GM19240 (cell line): ENCODE results near the gene DKK2.

Experiments used
- DNase-seq: peaks from one replicate; pipeline ENCODE4 v3.0.0; 2011; ENCODE audit warnings: low spot score; ENCODE audit not compliant: insufficient read length

The DKK2 gene

GRCh38 chr4:107017443-107018343 lies 18.4 kb downstream of the DKK2 start:
- no peak for DNase-seq

- DNase-seq, result no peak
Measured at GRCh38 chr4:107011312-107011711, 24.8 kb downstream of the DKK2 start.

- DNase-seq, result no peak
Measured at GRCh38 chr4:107009196-107009968, 26.7 kb downstream of the DKK2 start.

DNA sequence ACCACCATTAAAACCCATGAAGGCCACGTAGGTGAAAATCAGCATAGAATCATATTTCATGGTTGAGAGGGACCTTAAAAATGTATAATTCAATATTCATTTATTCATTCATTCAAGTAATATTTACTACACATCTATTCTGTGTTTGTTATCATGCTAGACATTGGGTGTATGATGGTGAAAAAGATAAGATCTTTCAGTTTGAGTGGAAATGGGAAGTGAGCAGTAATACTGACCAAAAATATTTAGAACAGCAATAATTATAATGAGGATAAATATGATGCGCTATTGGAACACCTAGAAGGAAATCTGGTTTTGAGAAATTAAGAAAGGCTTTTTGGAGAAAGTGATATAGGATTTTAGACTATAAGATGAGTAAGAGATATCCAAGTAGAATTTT lies 28.0 kb downstream of the DKK2 start:
- DNase-seq, result no peak

DNA sequence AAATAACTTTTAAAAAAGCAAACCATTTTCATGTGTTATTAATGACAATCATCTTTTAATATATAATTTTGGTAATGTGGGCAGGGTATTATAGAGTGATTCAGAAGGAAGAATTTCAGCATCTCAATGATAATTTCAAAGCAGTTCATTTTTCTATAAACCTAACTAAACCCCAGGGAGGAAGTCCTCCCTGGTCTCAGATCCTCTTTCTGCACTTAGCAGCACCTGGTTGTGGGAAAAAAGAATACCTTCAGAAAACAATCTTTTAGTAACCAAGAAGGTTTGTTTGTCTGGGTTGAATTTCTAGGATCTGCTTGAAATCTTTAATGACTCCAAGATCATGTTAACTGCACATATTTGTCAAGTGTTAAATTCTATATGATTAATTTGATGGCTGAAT lies 29.9 kb downstream of the DKK2 start:
- DNase-seq, result no peak

- DNase-seq, result no peak
Measured at GRCh38 chr4:106996490-106996889, 39.6 kb downstream of the DKK2 start.

DNA sequence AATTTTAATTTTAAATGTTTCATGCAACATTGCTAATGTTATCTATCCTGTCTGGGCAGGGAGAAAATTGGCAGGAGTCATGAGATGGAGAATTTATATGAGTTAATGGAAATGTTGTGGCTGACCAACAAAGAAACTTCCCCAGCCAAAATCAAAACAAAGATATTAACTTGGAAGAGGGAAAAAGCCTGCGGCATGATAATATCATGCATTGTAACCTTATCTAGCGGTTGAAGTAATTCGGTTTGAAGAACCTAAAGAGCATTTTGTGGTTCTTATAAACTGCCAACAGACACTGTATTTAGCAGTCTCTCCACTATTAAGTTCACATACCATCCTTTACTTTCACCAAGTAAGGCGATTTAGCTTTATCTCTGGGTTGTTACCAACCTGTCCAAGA lies 42.3 kb downstream of the DKK2 start:
- DNase-seq, result no peak

GRCh38 chr4:106987311-106987710 lies 48.8 kb downstream of the DKK2 start:
- DNase-seq, result no peak

DNA sequence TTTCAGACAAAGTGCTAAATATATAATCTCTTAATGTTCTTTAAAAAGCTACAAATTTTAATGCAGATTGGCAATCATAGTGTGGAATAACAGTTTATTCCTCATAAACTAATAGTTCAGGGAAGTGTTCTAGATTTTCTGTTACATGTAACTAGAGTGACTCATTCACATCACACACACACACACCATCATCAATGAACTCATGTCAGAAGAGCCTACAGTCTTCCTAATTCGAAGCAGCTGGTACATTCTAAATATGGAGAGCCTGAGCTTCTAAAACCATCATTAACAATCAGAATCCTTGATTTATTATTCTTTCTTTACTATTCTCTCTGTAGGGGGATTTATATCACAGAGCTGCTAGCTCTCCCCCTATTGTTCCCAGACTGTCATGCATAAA lies 49.6 kb downstream of the DKK2 start:
- DNase-seq, result no peak

GRCh38 chr4:106985830-106986229 lies 50.3 kb downstream of the DKK2 start:
- no peak for DNase-seq

GRCh38 chr4:106982711-106983211 lies 53.4 kb downstream of the DKK2 start:
- DNase-seq, result no peak

- DNase-seq, result no peak
Measured at GRCh38 chr4:106981431-106981830, 54.7 kb downstream of the DKK2 start.

DNA sequence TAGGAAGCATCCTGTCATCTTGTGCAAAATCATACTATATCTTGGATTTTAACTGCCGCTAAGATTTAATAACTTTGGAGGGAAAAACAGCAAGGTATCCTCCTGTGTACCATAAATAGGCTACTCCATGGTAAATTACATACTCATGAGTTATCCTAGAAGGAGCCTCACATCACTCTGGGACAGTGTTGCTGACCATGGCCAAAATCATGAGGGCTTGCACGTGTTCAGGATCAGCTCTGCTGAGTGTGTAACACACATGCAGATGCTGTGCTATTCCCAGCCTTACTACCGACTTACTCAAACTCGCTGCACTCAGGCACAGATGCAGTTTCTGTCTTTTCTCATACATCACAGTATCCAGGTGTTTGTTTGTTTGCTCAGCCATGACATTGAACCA lies 56.6 kb downstream of the DKK2 start:
- no peak for DNase-seq

DNA sequence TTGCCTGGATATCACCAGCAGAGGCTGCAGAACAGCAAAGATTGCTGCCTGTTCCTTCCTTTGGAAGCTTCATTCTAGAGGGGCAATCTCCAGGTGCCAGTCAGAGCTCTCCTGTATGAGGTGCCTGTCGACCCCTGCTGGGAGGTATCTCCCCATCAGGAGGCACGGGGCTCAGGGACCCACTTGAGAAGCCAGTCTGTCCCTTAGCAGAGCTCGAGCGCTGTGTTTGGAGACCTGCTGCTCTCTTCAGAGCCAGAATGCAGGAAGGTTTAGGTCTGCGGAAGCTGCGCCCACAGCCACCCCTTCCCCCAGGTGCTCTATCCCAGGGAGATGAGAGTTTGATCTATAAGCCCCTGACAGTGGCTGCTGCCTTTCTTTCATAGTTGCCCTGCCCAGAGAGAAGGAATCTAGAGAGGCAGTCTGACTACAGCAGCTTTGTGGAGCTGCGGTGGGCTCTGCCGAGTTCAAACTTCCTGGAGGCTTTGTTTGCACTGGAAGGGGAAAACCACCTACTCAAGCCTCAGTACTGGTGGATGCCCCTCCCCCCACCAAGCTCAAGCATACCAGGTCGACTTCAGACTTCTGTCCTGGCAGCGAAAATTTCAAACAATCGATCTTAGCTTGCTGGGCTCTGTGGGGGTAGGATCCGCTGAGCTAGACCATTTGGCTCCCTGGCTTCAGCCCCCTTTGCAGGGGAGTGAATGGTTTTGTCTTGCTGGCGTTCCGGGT lies 57.9 kb downstream of the DKK2 start:
- DNase-seq, result no peak

GRCh38 chr4:106971636-106972035 lies 64.5 kb downstream of the DKK2 start:
- no peak for DNase-seq

DNA sequence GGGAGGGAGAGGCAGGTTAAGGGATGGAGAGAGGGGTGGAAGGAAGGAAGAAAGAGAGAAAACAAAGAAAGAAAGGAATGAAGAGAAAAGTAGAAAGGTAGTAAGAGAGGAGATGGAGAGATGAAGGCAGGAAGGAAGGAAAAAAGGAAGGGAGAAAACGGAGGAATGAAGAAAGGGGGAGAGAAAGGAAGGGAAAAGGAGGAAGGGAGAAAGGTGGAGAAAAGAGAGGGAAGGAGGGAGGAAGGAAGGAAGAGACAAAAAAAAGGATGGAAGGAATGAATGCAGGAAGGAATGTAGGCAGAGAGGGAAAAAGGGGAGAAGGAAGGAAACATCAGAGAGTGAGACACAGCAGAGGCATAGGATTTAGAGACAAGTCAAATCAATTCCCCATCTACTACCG lies 68.2 kb downstream of the DKK2 start:
- no peak for DNase-seq

DNA sequence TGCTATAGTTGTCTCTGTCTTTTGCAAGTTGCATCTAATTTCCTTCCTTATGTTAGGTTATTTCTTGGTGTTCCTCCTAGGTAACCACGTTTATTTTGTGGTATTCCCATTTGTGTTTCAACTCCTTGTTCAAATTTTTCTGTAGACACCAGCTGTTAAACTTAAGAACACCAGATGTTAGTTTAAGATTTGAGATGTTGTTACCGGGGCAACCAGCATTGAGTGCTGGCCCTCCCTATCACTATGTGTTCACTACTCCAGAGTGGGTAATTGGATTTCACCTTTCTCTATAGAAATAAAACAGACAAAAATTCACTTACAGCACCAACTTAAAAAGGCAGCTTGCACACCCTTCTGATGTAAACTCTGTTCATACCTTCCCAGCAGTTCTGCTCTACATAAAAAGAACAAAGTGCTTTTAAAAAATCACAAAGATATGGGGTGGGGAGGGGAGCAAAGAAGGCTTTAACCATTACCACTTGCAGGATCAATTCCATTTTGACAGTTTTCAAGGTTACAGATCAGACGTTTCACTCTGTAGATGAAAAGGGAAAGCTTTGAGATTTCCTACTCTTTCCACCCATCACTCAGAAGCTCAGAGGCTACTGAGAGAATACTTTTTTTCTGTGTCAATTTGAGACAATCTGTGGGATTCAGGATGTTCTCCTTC lies 82.9 kb downstream of the DKK2 start:
- DNase-seq, result no peak

- DNase-seq, result no peak
Measured at GRCh38 chr4:106951891-106952290, 84.2 kb downstream of the DKK2 start.

DNA sequence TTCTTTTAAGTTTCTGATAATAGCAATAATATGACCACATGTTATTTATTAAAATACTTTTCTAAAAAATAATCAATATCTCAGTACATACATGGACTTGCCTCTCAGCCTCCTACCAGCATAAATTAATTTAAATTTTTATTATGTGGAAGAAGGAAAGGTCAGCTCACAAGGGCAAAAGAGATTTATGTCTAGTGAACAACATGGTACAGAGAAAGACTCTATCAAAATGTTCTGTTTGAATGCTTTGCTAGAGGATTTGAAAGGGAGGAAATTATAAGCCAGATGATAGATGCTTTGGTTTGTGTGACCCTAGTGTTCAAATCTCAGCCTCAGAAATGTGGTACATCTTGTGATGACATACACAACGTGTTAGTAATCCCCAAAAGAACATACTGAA lies 94.3 kb downstream of the DKK2 start:
- no peak for DNase-seq

- DNase-seq, result no peak
Measured at GRCh38 chr4:106930522-106930921, 105.6 kb downstream of the DKK2 start.

DNA sequence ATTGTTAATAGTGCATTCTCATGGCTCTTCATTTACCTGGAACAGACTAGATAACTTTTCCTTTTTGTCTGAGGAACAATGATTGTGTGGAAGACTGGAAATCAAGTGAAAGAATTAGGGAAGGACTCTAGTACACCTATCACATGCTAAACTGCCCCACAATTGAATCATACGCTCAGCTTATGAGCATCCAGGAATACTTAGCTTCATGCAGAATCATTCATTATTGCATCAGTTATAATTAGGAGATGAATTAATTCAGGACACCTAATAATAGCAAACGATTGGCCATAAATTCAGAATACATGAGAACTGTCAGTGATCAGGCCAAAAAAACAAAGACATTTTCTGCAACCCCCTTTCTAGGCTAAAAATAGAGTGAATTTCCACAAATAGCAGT lies 106.9 kb downstream of the DKK2 start:
- DNase-seq, result no peak
